Lower lobe of right lung (tissue), 2 donors: ENCODE results near the gene IFITM10. TPM values are rescaled to one million over a fixed set of nuclear protein-coding genes. Genes with fewer than 3 reads are reported as not detected.
"Not testable (repeated sequence)": the region's sequence is repeated elsewhere in the genome, so short reads cannot be mapped to it uniquely, and the experiment has no call there.

Experiments used
- ATAC-seq, 2 donors: fragments of 200-7000 bp; cut with Tn5 transposase; one replicate each; pipeline ENCODE4 v1.9.1; 2020 to 2022; ENCODE audit warnings: mild to moderate bottlenecking in 2 of 2, moderate library complexity in 2 of 2
- DNase-seq: peaks from one replicate; pipeline ENCODE4 v3.0.0-alpha.2; 2020
- H3K27ac ChIP-seq: fragments of 200-600 bp; one replicate; pipeline ENCODE4 v1.8.0; 2022
- H3K27me3 ChIP-seq: fragments of 200-600 bp; one replicate; pipeline ENCODE4 v1.8.0; 2022; ENCODE audit warnings: low read depth
- H3K36me3 ChIP-seq: fragments of 200-600 bp; one replicate; pipeline ENCODE4 v1.8.0; 2022; ENCODE audit warnings: mild to moderate bottlenecking
- H3K4me1 ChIP-seq: fragments of 200-600 bp; one replicate; pipeline ENCODE4 v1.8.0; 2022
- H3K4me3 ChIP-seq: fragments of 200-600 bp; one replicate; pipeline ENCODE4 v1.8.0; 2022; ENCODE audit warnings: mild to moderate bottlenecking
- H3K9me3 ChIP-seq: fragments of 200-600 bp; one replicate; pipeline ENCODE4 v1.8.0; 2022
- intact Hi-C: fragments of 100-400 bp; cut with DNase I; formaldehyde crosslinking; loops from one replicate; pipeline ENCODE4 v1.11.0; 2022
- total RNA-seq: library from RNA; stranded (reverse); fragmentation: NEBNext Ultra II Directional; extraction: Animal tissue kit (Norgen Biotek cat#: 25700); gene quantifications from one replicate; pipeline ENCODE4 v1.2.1, GENCODE V29; 2021
- TF ChIP-seq, protein P1 (sequence below): fragments of 200-600 bp; IDR thresholded peaks from one replicate; pipeline ENCODE4 v1.8.0; 2022; ENCODE audit warnings: antibody characterized with exemption, mild to moderate bottlenecking
- donor health status: DM: no; HTN: yes; CAD: no; lungs with severe emphysema.

The IFITM10 gene
- total RNA-seq, 1 donor from 2014 or later = 9.2 TPM

DNA sequence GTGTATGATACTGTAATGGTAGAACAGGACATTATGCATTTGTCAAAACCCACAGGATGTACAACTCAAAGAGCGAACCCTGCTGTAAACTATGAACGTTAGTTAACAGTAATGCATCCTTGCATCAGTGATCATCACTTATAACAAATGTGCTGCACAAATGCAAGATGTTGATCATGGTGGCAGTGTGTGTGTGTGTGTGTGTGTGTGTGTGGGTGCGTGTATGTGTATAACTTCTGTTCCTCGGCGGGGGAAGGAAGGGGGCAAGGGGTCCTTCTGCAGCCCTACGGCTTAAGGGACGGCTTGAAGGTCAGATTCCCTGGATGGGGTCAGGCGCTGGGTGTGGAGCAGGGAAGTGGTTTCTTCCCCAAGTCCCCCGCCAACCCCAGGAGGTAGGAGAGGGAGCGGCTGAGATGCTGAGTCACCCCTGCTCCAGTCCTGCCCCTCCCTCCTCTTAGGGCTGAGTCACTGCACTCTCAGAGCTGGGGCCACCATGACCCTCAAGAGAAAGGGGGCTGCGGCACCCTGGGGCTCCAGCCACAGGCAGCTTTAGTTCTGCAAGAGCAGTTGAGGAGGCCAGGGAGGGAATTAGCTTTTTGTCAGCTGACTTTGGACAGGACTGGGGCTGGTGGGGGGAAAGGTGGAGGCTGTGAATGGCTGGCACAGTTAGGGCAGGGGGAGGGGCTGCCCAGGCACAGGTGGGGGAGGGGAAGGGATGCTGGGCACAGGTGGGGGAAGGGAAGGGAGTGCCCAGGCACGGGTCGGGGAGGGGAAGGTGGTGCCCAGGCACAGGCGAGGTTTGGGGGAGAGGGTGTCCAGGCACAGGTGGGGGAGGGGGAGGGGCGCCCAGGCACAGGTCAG, 22.1 kb upstream of the IFITM10 start:
- H3K4me1 ChIP-seq = peaks cover 13% of the 10 kb centered on the region
- intact Hi-C loops = no loop called here
- H3K27ac ChIP-seq = peak overlapping the region; percentile 20
- peak; percentile 90 to 93 for ATAC-seq
- no peaks in the 10 kb centered on the region for H3K9me3 ChIP-seq
- no peak overlapping the region for H3K4me3 ChIP-seq
- TF ChIP-seq, protein P1, sequence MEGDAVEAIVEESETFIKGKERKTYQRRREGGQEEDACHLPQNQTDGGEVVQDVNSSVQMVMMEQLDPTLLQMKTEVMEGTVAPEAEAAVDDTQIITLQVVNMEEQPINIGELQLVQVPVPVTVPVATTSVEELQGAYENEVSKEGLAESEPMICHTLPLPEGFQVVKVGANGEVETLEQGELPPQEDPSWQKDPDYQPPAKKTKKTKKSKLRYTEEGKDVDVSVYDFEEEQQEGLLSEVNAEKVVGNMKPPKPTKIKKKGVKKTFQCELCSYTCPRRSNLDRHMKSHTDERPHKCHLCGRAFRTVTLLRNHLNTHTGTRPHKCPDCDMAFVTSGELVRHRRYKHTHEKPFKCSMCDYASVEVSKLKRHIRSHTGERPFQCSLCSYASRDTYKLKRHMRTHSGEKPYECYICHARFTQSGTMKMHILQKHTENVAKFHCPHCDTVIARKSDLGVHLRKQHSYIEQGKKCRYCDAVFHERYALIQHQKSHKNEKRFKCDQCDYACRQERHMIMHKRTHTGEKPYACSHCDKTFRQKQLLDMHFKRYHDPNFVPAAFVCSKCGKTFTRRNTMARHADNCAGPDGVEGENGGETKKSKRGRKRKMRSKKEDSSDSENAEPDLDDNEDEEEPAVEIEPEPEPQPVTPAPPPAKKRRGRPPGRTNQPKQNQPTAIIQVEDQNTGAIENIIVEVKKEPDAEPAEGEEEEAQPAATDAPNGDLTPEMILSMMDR = no peak
- DNase-seq = peak; percentile 83
- H3K36me3 ChIP-seq = no peaks in the 10 kb centered on the region
- no peaks in the 10 kb centered on the region for H3K27me3 ChIP-seq

DNA sequence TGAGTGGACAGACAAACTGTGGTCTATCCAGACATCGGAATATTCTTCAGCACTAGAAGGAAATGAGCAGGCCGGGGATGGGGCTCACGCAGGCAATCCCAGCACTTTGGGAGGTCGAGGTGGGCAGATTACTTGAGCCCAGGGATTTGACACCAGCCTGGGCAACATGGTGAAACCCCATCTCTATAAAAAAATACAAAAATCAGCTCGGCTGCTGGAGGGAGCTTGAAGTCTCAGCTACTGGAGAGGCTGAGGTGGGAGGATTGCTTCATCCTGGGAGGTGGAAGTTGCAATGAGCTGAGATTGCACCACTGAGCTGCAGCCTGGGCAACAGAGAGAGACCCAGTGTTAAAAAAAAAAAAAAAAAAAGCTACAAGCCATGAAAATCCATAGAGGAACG, 21.3 kb upstream of the IFITM10 start:
- Histone ChIP-seq H3K4me3 (no peak overlapping the region), H3K27ac (peak overlapping the region; percentile 20), H3K4me1 (peaks cover 13% of the 10 kb centered on the region), H3K27me3 (no peaks in the 10 kb centered on the region), H3K36me3 (no peaks in the 10 kb centered on the region), H3K9me3 (no peaks in the 10 kb centered on the region)
- TF ChIP-seq, protein P1 = no peak
- peak; percentile 70 for DNase-seq
- intact Hi-C loops = no loop called here
- peak; percentile 63 to 71 for ATAC-seq

DNA sequence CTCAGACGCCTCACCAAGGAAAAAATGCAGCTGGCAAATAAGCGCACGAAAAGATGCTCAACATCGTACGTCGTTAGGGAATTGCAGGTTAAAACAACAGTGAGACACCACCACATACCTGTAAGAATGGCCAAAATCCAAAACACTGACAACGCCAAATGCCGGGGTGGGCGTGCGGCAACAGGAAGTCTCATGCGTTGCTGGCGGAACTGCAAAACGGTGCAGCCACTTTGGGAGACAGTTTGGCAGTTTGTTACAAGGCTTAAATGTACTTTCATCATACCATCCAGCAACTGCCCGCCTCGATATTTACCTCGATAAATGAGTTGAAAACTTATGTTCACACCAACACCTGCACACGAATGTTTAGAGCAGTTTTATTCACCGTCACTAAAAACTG, 20.9 kb upstream of the IFITM10 start:
- H3K4me3 ChIP-seq = no peak overlapping the region
- DNase-seq (no peak), ATAC-seq (no peak)
- no peaks in the 10 kb centered on the region for H3K27me3 ChIP-seq
- peaks cover 13% of the 10 kb centered on the region for H3K4me1 ChIP-seq
- no peaks in the 10 kb centered on the region for H3K9me3 ChIP-seq
- intact Hi-C loops = no loop called here
- TF ChIP-seq, protein P1 = no peak
- H3K36me3 ChIP-seq = no peaks in the 10 kb centered on the region
- peak overlapping the region; percentile 20 for H3K27ac ChIP-seq

DNA sequence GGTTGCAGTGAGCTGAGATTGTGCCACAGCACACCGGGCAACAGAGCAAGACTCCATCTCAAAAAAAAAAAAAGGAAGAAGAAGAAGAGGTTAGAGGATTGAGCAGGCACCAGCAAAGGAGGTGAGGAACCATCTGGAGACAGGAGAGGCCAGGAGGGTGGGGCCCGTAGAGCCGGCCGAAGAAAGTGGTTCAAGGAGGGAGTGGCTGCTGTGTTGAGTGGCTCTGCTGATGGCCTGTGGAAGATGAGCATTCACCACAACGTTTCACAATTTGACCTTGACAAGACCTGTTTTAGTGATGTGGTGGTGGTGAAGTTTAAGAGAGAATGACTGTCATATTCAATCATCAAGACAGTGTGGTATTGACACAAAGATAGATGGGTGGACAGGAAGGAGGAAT, 20.1 kb upstream of the IFITM10 start:
- H3K27ac ChIP-seq = no peak overlapping the region
- intact Hi-C loops = no loop called here
- ATAC-seq (peak in 1 of 2 donors; percentile 23), DNase-seq (no peak)
- H3K27me3 ChIP-seq = no peaks in the 10 kb centered on the region
- H3K4me3 ChIP-seq = no peak overlapping the region
- peaks cover 13% of the 10 kb centered on the region for H3K4me1 ChIP-seq
- H3K36me3 ChIP-seq = no peaks in the 10 kb centered on the region
- TF ChIP-seq, protein P1 = no peak
- H3K9me3 ChIP-seq = no peaks in the 10 kb centered on the region

DNA sequence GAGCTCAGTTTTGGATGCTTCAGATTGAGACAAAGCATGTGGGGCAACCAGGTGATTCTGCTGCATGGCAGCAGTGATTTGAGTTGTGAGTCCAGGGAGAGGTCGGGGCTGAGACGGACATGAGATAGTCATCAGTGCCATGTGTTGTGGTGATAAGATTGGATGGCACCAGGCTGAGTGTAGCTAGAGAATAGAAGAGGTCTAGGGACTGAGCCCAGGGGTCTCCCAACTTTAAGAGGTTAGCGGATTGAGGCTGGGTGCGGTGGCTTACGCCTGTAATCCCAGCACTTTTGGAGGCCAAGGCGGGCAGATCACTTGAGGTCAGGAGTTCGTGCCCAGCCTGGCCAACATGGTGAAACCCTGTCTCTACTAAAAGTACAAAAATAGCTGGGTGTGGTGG, 19.7 kb upstream of the IFITM10 start:
- ATAC-seq (no peak), DNase-seq (no peak)
- H3K4me1 ChIP-seq = peaks cover 13% of the 10 kb centered on the region
- H3K27me3 ChIP-seq = no peaks in the 10 kb centered on the region
- no peaks in the 10 kb centered on the region for H3K36me3 ChIP-seq
- TF ChIP-seq, protein P1 = no peak
- intact Hi-C loops = no loop called here
- no peaks in the 10 kb centered on the region for H3K9me3 ChIP-seq
- H3K27ac ChIP-seq = no peak overlapping the region
- no peak overlapping the region for H3K4me3 ChIP-seq

DNA sequence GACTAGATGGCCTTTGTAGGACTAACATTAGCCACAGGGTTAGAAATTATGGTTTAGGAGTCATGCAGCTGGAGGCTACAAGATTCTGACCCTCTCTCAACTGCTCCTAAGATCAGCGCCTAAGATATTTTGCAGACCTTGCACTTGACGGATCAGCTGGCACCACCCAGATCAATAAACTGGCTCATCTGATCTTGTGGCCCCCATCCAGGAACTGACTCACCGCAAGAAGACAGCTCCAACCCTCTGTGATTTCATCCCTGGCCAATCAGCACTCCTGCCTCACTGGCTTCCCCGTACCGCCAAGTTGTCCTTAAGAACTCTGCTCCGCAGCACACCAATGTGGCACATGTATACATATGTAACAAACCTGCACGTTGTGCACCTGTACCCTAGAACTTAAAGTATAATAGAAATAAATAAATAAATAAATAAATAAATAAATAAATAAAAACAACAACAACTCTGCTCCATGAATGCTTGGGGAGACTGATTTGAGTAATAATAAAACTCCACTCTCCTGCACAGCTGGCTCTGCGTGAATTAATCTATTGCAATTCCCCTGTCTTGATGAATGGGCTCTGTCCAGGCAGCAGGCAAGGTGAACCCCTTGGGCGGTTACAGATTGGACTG, 19.0 kb upstream of the IFITM10 start:
- H3K9me3 ChIP-seq, intact Hi-C loops, ATAC-seq, H3K27me3 ChIP-seq, H3K36me3 ChIP-seq, H3K27ac ChIP-seq, DNase-seq, H3K4me3 ChIP-seq: not testable (repeated sequence)
- H3K4me1 ChIP-seq = peaks cover 16% of the 10 kb centered on the region
